CD14-positive monocyte (primary cell): ENCODE results near the gene TMTC2. TPM values are rescaled to one million over a fixed set of nuclear protein-coding genes. Genes with fewer than 3 reads are reported as not detected.

Source experiments
- DNase-seq, 3 donors: peaks; one replicate each; pipeline ENCODE4 v3.0.0-alpha.2; 2011 to 2022
- H2AFZ ChIP-seq: 2 replicates; pipeline ENCODE4 v1.6.0; 2012; ENCODE audit warnings: mild to moderate bottlenecking, low read depth, low read length, inconsistent platforms; ENCODE audit not compliant: insufficient read depth, poor library complexity, severe bottlenecking
- H3K27ac ChIP-seq, 2 donors: 1 replicate in 1 of 2; 2 replicates in 1 of 2; pipeline ENCODE4 v1.5.1; 2012 to 2013; ENCODE audit warnings: low read length in 2 of 2, control low read depth in 1 of 2, inconsistent platforms in 1 of 2, low read depth in 1 of 2, mild to moderate bottlenecking in 1 of 2
- H3K27me3 ChIP-seq, 2 donors: one replicate each; pipeline versions ENCODE4 v1.6.0 to v1.6.1; 2011 to 2013; ENCODE audit warnings: low read length in 2 of 2; ENCODE audit not compliant: control insufficient read depth in 2 of 2, insufficient read depth in 2 of 2
- H3K36me3 ChIP-seq, 2 donors: replicated peaks in 1 of 2; 1 replicate in 1 of 2; 2 replicates in 1 of 2; pipeline versions ENCODE4 v1.5.1 to v1.6.1; 2012 to 2013; ENCODE audit warnings: low read length in 2 of 2, control low read depth in 1 of 2, inconsistent platforms in 1 of 2, mild to moderate bottlenecking in 1 of 2; ENCODE audit not compliant: insufficient read depth in 2 of 2, control insufficient read depth in 1 of 2
- H3K4me1 ChIP-seq, 2 donors: 1 replicate in 1 of 2; 2 replicates in 1 of 2; pipeline versions ENCODE4 v1.5.1 to v1.6.1; 2012 to 2013; ENCODE audit warnings: low read length in 2 of 2, control low read depth in 1 of 2, inconsistent platforms in 1 of 2, mild to moderate bottlenecking in 1 of 2, moderate library complexity in 1 of 2; ENCODE audit not compliant: insufficient read depth in 2 of 2, control insufficient read depth in 1 of 2
- H3K4me2 ChIP-seq: replicated peaks from 2 replicates; pipeline ENCODE3; 2012; ENCODE audit warnings: low read length, moderate library complexity, mild to moderate bottlenecking; ENCODE audit not compliant: poor library complexity, severe bottlenecking; ENCODE audit errors: extremely low read depth
- H3K4me3 ChIP-seq, 3 experiments: fragments of 200-600 bp in 1 of 3; sonication (generic) in 1 of 3; replicated peaks in 1 of 3; 1 replicate in 2 of 3; 2 replicates in 1 of 3; pipeline ENCODE4 v1.5.1; 2011 to 2013; ENCODE audit warnings: low read length in 3 of 3, mild to moderate bottlenecking in 3 of 3, control low read depth in 2 of 3, low read depth in 2 of 3, inconsistent platforms in 1 of 3, moderate library complexity in 1 of 3
- H3K79me2 ChIP-seq: 2 replicates; pipeline ENCODE4 v1.6.0; 2012; ENCODE audit warnings: mild to moderate bottlenecking, control low read depth, inconsistent platforms, low read length, moderate library complexity; ENCODE audit not compliant: insufficient read depth
- H3K9ac ChIP-seq: 2 replicates; pipeline ENCODE4 v1.6.0; 2017; ENCODE audit warnings: low read length, mild to moderate bottlenecking; ENCODE audit not compliant: insufficient read depth, poor library complexity, severe bottlenecking
- H3K9me3 ChIP-seq, 2 donors: replicated peaks in 1 of 2; 1 replicate in 1 of 2; 2 replicates in 1 of 2; pipeline versions ENCODE4 v1.5.1 to v1.6.1; 2012 to 2013; ENCODE audit warnings: low read length in 2 of 2, control low read depth in 1 of 2; ENCODE audit not compliant: control insufficient read depth in 1 of 2, insufficient read depth in 1 of 2
- H4K20me1 ChIP-seq: 2 replicates; pipeline ENCODE4 v1.6.0; 2012; ENCODE audit warnings: mild to moderate bottlenecking, low read length, control low read depth, moderate library complexity; ENCODE audit not compliant: insufficient read depth
- H3K27ac Mint-ChIP-seq, 7 donors: one replicate each; pipeline ENCODE4 v1.8.0; 2020; ENCODE audit warnings: mild to moderate bottlenecking in 7 of 7, mixed read lengths in 7 of 7, moderate library complexity in 6 of 7, inconsistent platforms in 2 of 7
- H3K27me3 Mint-ChIP-seq, 3 donors: one replicate each; pipeline ENCODE4 v1.8.0; 2021 to 2022; ENCODE audit warnings: low read depth in 3 of 3, mild to moderate bottlenecking in 3 of 3, mixed read lengths in 3 of 3, moderate library complexity in 3 of 3, inconsistent platforms in 1 of 3
- H3K36me3 Mint-ChIP-seq, 2 donors: one replicate each; pipeline ENCODE4 v1.8.0; 2020; ENCODE audit warnings: mixed read lengths in 2 of 2, inconsistent platforms in 1 of 2, mild to moderate bottlenecking in 1 of 2
- H3K4me1 Mint-ChIP-seq: one replicate; pipeline ENCODE4 v1.8.0; 2020; ENCODE audit warnings: mild to moderate bottlenecking, mixed read lengths
- H3K4me3 Mint-ChIP-seq, 2 donors: one replicate each; pipeline ENCODE4 v1.8.0; 2020; ENCODE audit warnings: mild to moderate bottlenecking in 2 of 2, mixed read lengths in 2 of 2, moderate library complexity in 1 of 2
- H3K9me3 Mint-ChIP-seq, 7 donors: one replicate each; pipeline ENCODE4 v1.8.0; 2020 to 2022; ENCODE audit warnings: mixed read lengths in 7 of 7, mild to moderate bottlenecking in 6 of 7, moderate library complexity in 6 of 7, inconsistent platforms in 2 of 7
- WGBS: methylation state at CpG from one replicate; pipeline ENCODE4 v1.1.5; 2013; ENCODE audit warnings: missing lambda C conversion rate; ENCODE audit not compliant: insufficient coverage; 5-methylcytosine and 5-hydroxymethylcytosine counted together
- intact Hi-C, 2 donors: fragments of 100-400 bp; cut with micrococcal nuclease; formaldehyde crosslinking; loops; one replicate each; pipeline versions ENCODE4 v1.15.0 to v1.15.1; 2023
- polyA plus RNA-seq, 3 donors: library from polyadenylated mRNA; depleted of rRNA in 1 of 3; unstranded in 2 of 3; stranded (reverse) in 1 of 3; fragments of 300-500 nt in 2 of 3; fragments of >200 nt in 1 of 3; fragmentation: Illumina TruSeq in 2 of 3; gene quantifications; 1 replicate in 2 of 3; 2 replicates in 1 of 3; pipeline ENCODE4 v1.2.3, GENCODE V29; 2012 to 2021
- TF ChIP-seq, protein P1 (sequence below): fragments of 200-600 bp; IDR thresholded peaks from one replicate; pipeline ENCODE4 v1.8.0; 2022; ENCODE audit warnings: antibody characterized with exemption, mild to moderate bottlenecking

TMTC2 gene
- polyA plus RNA-seq, 3 donors: 2.5 to 15.7 (median 3.3) TPM

DNA sequence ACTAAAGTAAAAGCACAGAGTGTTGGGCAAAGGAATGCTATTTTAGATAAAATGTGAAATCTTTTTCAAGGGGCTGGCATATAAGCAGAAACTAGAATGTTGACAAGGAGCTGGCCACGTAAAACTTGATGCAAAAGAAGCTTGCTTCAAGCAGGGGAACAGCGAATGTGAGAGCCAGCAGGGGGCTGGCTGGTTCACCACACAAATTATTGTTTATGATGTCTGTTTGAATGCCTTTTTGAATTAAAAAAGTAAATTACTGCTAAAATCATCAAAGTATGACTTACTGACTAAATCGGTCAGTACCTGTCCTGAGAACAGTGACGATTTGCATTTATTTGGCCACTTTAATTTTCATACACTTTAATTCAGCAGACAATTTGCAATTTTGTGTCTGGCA, 38.9 kb upstream of the TMTC2 start:
- Histone ChIP-seq H3K27me3 (peaks cover 0 to 2% of the 10 kb centered on the region in 2 donors), H3K9ac (no peak overlapping the region), H3K9me3 (no peaks in the 10 kb centered on the region), H3K27ac (no peak overlapping the region), H3K79me2 (no peaks in the 10 kb centered on the region), H2AFZ (no peak overlapping the region), H3K36me3 (no peaks in the 10 kb centered on the region), H4K20me1 (no peaks in the 10 kb centered on the region), H3K4me3 (no peak overlapping the region), H3K4me2 (no peak overlapping the region), H3K4me1 (peaks cover 3 to 6% of the 10 kb centered on the region in 2 donors)
- H3K27me3 Mint-ChIP-seq: peaks cover 0 to 5% (median 2%) of the 10 kb centered on the region in 3 donors
- no peaks in the 10 kb centered on the region for H3K36me3 Mint-ChIP-seq
- DNase-seq: no peak
- no peak overlapping the region for H3K27ac Mint-ChIP-seq
- peaks cover 0 to 2% (median 0%) of the 10 kb centered on the region in 7 donors for H3K9me3 Mint-ChIP-seq
- intact Hi-C loops: no loop called here
- H3K4me3 Mint-ChIP-seq: no peak overlapping the region
- peaks cover 10% of the 10 kb centered on the region for H3K4me1 Mint-ChIP-seq
- TF ChIP-seq, protein P1, sequence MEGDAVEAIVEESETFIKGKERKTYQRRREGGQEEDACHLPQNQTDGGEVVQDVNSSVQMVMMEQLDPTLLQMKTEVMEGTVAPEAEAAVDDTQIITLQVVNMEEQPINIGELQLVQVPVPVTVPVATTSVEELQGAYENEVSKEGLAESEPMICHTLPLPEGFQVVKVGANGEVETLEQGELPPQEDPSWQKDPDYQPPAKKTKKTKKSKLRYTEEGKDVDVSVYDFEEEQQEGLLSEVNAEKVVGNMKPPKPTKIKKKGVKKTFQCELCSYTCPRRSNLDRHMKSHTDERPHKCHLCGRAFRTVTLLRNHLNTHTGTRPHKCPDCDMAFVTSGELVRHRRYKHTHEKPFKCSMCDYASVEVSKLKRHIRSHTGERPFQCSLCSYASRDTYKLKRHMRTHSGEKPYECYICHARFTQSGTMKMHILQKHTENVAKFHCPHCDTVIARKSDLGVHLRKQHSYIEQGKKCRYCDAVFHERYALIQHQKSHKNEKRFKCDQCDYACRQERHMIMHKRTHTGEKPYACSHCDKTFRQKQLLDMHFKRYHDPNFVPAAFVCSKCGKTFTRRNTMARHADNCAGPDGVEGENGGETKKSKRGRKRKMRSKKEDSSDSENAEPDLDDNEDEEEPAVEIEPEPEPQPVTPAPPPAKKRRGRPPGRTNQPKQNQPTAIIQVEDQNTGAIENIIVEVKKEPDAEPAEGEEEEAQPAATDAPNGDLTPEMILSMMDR: no peak
- no CpG with 5 or more reads among the region's 4 CpGs for WGBS

DNA sequence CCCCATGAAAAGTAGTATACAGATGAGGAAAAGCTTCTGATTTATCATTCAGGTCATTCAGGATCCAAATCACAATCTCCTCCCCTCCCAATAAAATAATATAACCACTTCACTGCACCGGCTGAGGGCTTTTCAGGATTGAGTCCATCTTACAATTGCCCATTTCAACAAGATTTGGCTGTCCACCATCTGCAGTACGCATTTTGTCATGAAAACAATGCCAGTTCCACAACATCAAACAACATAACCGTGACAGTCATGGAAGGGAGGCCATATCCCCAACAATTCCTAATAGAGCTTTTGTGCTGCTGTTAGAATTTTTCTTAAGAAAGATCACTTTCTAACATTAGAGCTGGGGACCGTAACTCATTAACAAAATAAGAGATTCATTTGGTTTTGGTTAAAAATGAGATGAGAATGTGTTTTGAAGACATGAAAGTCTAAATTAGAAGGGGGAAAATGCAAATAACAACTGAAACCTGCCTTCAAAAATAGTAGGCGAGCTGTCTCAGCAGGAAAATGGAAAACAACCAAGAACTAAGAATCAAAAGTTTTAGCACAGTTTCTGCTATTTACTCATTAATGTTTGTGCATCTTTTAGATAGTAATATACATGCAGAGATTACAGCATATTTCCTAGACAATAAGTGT, 38.3 kb upstream of the TMTC2 start:
- no peaks in the 10 kb centered on the region for H3K36me3 ChIP-seq
- no peaks in the 10 kb centered on the region for H3K36me3 Mint-ChIP-seq
- peaks cover 0 to 5% (median 2%) of the 10 kb centered on the region in 3 donors for H3K27me3 Mint-ChIP-seq
- no peak overlapping the region for H3K4me3 Mint-ChIP-seq
- peaks cover 10% of the 10 kb centered on the region for H3K4me1 Mint-ChIP-seq
- intact Hi-C loops: no loop called here
- H3K9me3 Mint-ChIP-seq: peaks cover 0 to 2% (median 0%) of the 10 kb centered on the region in 7 donors
- no peak overlapping the region for H3K4me3 ChIP-seq
- no peak overlapping the region for H3K4me2 ChIP-seq
- H3K27me3 ChIP-seq: peaks cover 0 to 2% of the 10 kb centered on the region in 2 donors
- no peaks in the 10 kb centered on the region for H3K9me3 ChIP-seq
- no peaks in the 10 kb centered on the region for H4K20me1 ChIP-seq
- TF ChIP-seq, protein P1: no peak
- H2AFZ ChIP-seq: no peak overlapping the region
- no peak overlapping the region for H3K9ac ChIP-seq
- DNase-seq: no peak
- no peak overlapping the region for H3K27ac ChIP-seq
- no peaks in the 10 kb centered on the region for H3K79me2 ChIP-seq
- peaks cover 3 to 6% of the 10 kb centered on the region in 2 donors for H3K4me1 ChIP-seq
- H3K27ac Mint-ChIP-seq: no peak overlapping the region
- WGBS: 100% methylated on average over 2 of the region's 5 CpGs
